ENCODE measurements around the gene RAB31. TPM values are rescaled to one million over a fixed set of nuclear protein-coding genes. Genes with fewer than 3 reads are reported as not detected.

RAB31 gene
- total and polyA plus RNA-seq, 2 of the 13 experiments (the other 11 are each of a cell fraction or from before 2014, with no cell fraction given), result 1.1 to 1.7 TPM

DNA sequence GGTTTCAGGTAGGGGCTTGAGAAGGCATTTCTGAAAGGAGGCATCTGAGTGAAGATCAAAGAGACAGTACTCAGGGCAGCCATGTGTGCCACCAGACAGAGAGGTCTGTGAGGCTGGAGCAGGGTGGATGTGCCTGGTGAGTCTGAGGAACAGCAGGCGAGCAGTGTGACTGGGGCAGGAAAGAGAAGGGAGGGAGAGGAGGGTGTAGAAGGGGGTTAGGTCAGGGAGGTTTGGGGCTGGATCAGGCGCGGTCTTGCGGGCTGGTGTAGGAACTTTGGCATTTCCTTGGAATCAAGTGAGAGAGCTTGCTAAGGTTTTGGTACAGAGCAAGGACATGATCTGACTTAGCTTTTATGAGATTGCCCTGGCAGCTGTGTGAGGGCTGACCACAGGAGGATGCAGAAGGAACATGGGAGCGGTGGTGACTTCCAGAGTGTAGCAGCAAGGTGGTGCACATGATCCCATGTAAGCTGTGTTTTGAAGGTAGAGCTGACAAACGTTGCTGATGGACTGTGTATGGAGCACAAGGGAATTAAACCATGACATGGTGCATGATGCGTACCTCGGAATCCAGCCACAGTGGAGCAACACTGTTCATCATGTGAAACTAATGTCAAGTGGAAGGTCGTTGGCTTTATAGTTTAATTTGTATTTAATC, 13.9 kb downstream of the RAB31 start:
- no peaks in the 10 kb centered on the region for H3K36me3 ChIP-seq (replicated peaks in 1 of 2; ENCODE audit: control insufficient read depth in 1 of 2, insufficient read depth in 2 of 2, low read length in 2 of 2)
- no peaks in the 10 kb centered on the region for H3K9me3 ChIP-seq (ENCODE audit: low read length)
- no peak overlapping the region for H3K27ac ChIP-seq (ENCODE audit: extremely low read length, insufficient read depth, low read length)
- 70% methylated on average over 9 of the region's 9 CpGs for WGBS (ENCODE audit: low lambda C conversion rate)
- H2AFZ ChIP-seq (ENCODE audit: low read length), result no peak overlapping the region
- no peaks in the 10 kb centered on the region for H3K4me1 ChIP-seq (ENCODE audit: insufficient read depth, low read length)
- H3K4me2 ChIP-seq (ENCODE audit: low read depth, low read length), result no peak overlapping the region
- no TSS peak for BruUV-seq (replicated peaks)
- CTCF ChIA-PET (ENCODE audit: low intra/inter-chr PET ratio, low total read pairs), result no interaction called here
- no peaks in the 10 kb centered on the region for H4K20me1 ChIP-seq (ENCODE audit: insufficient read depth, low read length)
- FAIRE-seq (no peak), DNase-seq (ENCODE audit: low spot score) (no peak), ATAC-seq (no peak)
- no peaks in the 10 kb centered on the region for H3K79me2 ChIP-seq (ENCODE audit: insufficient read depth, low read length)
- no peak overlapping the region for H3K9ac ChIP-seq (ENCODE audit: insufficient read depth, low read depth, low read length)
- intact Hi-C loops (cut with micrococcal nuclease; ENCODE audit: unreplicated experiment), result loop anchor here (1.0 to 5.0 kb wide), 2 partner anchors 110 to 145 kb away; no protein-coding TSS in a partner anchor
- in situ Hi-C loops (cut with HindIII; ENCODE audit: extremely low pct_ligation_motif_present, low pct_unique_long_range_greater_than_20kb), result no loop called here
- TF ChIP-seq ZNF3 (CRISPR knock-in tag; IDR thresholded peaks at IDR 0.05), result no peak
- no peak for TF ChIP-seq ZNF747 (CRISPR knock-in tag; IDR thresholded peaks at IDR 0.05; ENCODE audit: borderline replicate concordance)
- no peak for TF ChIP-seq TP53 (CRISPR knock-in tag; conservative IDR thresholded peaks at IDR 0.05)
- no peak for TF ChIP-seq JARID2 (CRISPR knock-in tag; IDR thresholded peaks at IDR 0.05; ENCODE audit: insufficient replicate concordance)
- no peak for TF ChIP-seq ZNF451 (CRISPR knock-in tag; IDR thresholded peaks at IDR 0.05)
- TF ChIP-seq MYC (CRISPR knock-in tag; IDR thresholded peaks at IDR 0.05; ENCODE audit: borderline replicate concordance), result no peak
- no peak for TF ChIP-seq ZNF670 (CRISPR knock-in tag; IDR thresholded peaks at IDR 0.05; ENCODE audit: borderline replicate concordance)
- TF ChIP-seq, protein P1, sequence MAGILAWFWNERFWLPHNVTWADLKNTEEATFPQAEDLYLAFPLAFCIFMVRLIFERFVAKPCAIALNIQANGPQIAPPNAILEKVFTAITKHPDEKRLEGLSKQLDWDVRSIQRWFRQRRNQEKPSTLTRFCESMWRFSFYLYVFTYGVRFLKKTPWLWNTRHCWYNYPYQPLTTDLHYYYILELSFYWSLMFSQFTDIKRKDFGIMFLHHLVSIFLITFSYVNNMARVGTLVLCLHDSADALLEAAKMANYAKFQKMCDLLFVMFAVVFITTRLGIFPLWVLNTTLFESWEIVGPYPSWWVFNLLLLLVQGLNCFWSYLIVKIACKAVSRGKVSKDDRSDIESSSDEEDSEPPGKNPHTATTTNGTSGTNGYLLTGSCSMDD (CRISPR knock-in tag; IDR thresholded peaks at IDR 0.05), result no peak
- no peak for TF ChIP-seq CCDC6 (CRISPR knock-in tag; IDR thresholded peaks at IDR 0.05)
- TF ChIP-seq ZKSCAN1 (IDR thresholded peaks at IDR 0.05; ENCODE audit: low read length), result no peak
- no peak for TF ChIP-seq TCF7 (IDR thresholded peaks at IDR 0.05; ENCODE audit: low read depth)
- no peak for TF ChIP-seq ZNF230 (CRISPR knock-in tag; IDR thresholded peaks at IDR 0.05)
- no peak for TF ChIP-seq FOXK2 (IDR thresholded peaks at IDR 0.05)
- TF ChIP-seq UBTF (CRISPR knock-in tag; IDR thresholded peaks at IDR 0.05), result no peak
- no peak for TF ChIP-seq ZSCAN9 (CRISPR knock-in tag; IDR thresholded peaks at IDR 0.05; ENCODE audit: borderline replicate concordance)
- no peak overlapping the region for H3K4me3 ChIP-seq (replicated peaks in 1 of 3; ENCODE audit: insufficient read depth in 1 of 3, low read depth in 2 of 3, low read length in 3 of 3)
- H3K27me3 ChIP-seq (ENCODE audit: control insufficient read depth in 1 of 2, insufficient read depth in 2 of 2, low read length in 2 of 2), result no peaks in the 10 kb centered on the region
- POLR2A ChIA-PET, result no interaction called here
